Measurements from ENCODE around the gene LRRFIP1. TPM values are rescaled to one million over a fixed set of nuclear protein-coding genes. Genes with fewer than 3 reads are reported as not detected.

The LRRFIP1 gene
- total and polyA plus RNA-seq, 4 donors: 79.7 to 194 (median 94.1) TPM

DNA sequence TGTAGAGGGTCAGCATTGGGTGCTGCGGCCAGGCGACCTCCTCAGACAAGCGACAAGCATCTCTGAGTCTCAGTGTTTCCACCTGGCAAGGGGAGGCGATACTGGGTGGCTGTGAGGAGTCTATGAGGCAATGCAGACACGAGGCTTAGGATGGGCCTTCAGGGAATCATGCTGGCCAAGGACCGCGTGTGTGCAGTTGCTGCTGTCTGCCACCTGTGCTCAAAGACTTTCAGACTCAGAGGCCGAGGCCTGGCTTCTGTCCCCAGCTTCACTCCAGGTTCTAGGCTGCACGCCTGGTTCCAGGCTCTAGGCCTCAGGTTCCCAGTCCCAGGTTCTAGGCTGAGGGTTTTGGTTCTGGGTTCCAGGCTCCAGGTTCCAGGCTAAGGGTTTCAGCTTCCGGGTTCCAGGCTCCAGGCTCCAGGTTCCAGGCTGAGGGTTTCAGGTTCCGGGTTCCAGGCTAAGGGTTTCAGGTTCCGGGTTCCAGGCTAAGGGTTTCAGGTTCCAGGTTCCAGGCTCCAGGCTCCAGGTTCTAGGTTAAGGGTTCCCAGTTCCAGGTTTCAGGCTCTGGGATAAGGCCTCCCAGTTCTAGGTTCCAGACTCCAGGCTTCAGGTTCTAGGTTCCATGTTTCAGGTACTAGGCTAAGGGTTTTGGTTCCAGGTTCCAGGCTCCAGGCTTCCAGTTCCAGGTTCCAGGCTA is 14.8 kb downstream of the LRRFIP1 start:
- DNase-seq: no peak
- WGBS, 2 donors: 96 to 97% methylated on average over 12 of the region's 12 CpGs
- Histone ChIP-seq H3K9ac (ENCODE audit: insufficient read depth in 1 of 2, low read length in 2 of 2) (no peak overlapping the region), H3K9me3 (ENCODE audit: control insufficient read depth in 4 of 4, insufficient read depth in 3 of 4, low read length in 3 of 4) (peaks cover 0 to 2% (median 0%) of the 10 kb centered on the region in 4 donors), H3K27ac (ENCODE audit: low read depth in 1 of 2, low read length in 1 of 2) (no peak overlapping the region), H3K36me3 (ENCODE audit: control insufficient read depth in 4 of 4, insufficient read depth in 4 of 4, low read length in 4 of 4) (peaks cover 0 to 10% (median 1%) of the 10 kb centered on the region in 4 donors), H3K27me3 (ENCODE audit: control insufficient read depth in 3 of 3, insufficient read depth in 3 of 3, low read length in 2 of 3) (no peaks in the 10 kb centered on the region), H3K4me1 (ENCODE audit: control insufficient read depth in 5 of 5, insufficient read depth in 5 of 5, low read length in 5 of 5) (peaks cover 0 to 16% (median 0%) of the 10 kb centered on the region in 5 donors), H3K4me3 (no peak overlapping the region)
- no peak for TF ChIP-seq CTCF (IDR thresholded peaks at IDR 0.05; ENCODE audit: control extremely low read depth, extremely low read depth)
- no peak for ATAC-seq (ENCODE audit: insufficient read depth, low FRiP score)

DNA sequence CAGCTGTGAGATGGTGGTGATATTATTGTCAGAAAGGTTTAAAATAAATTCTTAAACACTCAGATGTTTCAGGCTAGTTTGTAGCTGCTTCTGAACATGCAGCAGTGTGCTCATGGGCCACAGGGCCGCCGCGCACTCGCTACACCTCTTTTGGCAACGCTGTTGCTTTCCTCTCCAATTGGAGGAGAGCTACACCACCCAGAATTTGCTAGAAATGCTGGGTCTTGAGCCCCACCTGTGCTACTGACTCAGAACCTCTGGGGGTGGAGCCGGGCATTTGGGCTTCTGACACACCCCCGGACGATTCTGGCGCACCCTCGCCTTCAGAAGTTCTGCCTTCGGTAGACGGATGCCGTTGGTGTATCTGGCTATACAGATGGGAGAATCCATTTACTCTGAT is 15.7 kb downstream of the LRRFIP1 start:
- ATAC-seq (ENCODE audit: insufficient read depth, low FRiP score) (no peak), DNase-seq (no peak)
- no peak for TF ChIP-seq CTCF (IDR thresholded peaks at IDR 0.05; ENCODE audit: control extremely low read depth, extremely low read depth)
- peaks cover 0 to 16% (median 0%) of the 10 kb centered on the region in 5 donors for H3K4me1 ChIP-seq (ENCODE audit: control insufficient read depth in 5 of 5, insufficient read depth in 5 of 5, low read length in 5 of 5)
- no peaks in the 10 kb centered on the region for H3K27me3 ChIP-seq (ENCODE audit: control insufficient read depth in 3 of 3, insufficient read depth in 3 of 3, low read length in 2 of 3)
- H3K9me3 ChIP-seq (ENCODE audit: control insufficient read depth in 4 of 4, insufficient read depth in 3 of 4, low read length in 3 of 4): peaks cover 0 to 2% (median 0%) of the 10 kb centered on the region in 4 donors
- H3K9ac ChIP-seq (ENCODE audit: insufficient read depth in 1 of 2, low read length in 2 of 2): no peak overlapping the region
- no peak overlapping the region for H3K27ac ChIP-seq (ENCODE audit: low read depth in 1 of 2, low read length in 1 of 2)
- WGBS, 2 donors: 92 to 94% methylated on average over 13 of the region's 13 CpGs
- H3K4me3 ChIP-seq: no peak overlapping the region
- H3K36me3 ChIP-seq (ENCODE audit: control insufficient read depth in 4 of 4, insufficient read depth in 4 of 4, low read length in 4 of 4): peaks cover 0 to 10% (median 1%) of the 10 kb centered on the region in 4 donors

DNA sequence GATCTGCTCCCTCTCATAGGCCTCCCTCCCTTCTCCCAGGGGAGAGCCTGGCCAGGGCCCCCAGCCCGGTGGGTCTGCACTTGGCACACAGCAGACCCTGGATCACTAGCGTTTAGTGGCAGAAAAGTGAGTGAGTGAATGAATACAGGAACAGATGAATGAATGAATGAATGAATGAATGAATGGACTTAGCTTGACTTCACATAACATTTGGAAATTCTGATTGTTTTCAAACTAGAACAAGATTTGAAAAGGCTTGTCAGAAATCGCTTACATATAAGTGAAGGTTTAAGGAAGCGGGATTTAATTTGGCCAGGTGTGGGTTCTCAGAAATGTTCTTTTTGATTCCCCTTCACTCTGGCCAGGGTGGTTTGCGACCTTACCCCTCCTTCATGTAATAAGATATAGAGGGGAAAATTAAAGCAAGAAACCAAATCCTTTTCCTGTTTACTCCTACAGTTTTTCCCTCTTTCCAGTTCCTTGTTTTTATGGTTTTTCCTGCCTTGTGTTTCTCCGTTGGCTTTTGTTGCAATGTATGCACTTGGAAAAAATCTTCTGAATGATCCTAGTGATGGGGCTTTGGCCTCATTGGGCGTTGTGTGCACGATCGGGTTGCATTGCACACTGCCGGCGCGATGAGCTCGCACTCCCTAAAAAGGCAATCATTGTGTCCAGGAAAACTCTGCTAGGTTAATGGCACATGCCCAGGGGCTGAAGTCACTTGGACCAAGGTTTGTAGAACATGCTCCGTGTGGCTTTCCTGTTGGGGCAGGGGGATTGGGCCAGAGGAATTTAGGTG is 16.4 kb downstream of the LRRFIP1 start:
- DNase-seq (no peak), ATAC-seq (ENCODE audit: insufficient read depth, low FRiP score) (no peak)
- Histone ChIP-seq H3K27me3 (ENCODE audit: control insufficient read depth in 3 of 3, insufficient read depth in 3 of 3, low read length in 2 of 3) (no peaks in the 10 kb centered on the region), H3K36me3 (ENCODE audit: control insufficient read depth in 4 of 4, insufficient read depth in 4 of 4, low read length in 4 of 4) (peaks cover 0 to 10% (median 1%) of the 10 kb centered on the region in 4 donors), H3K9me3 (ENCODE audit: control insufficient read depth in 4 of 4, insufficient read depth in 3 of 4, low read length in 3 of 4) (peaks cover 0 to 2% (median 0%) of the 10 kb centered on the region in 4 donors), H3K27ac (ENCODE audit: low read depth in 1 of 2, low read length in 1 of 2) (no peak overlapping the region), H3K9ac (ENCODE audit: insufficient read depth in 1 of 2, low read length in 2 of 2) (no peak overlapping the region), H3K4me1 (ENCODE audit: control insufficient read depth in 5 of 5, insufficient read depth in 5 of 5, low read length in 5 of 5) (peaks cover 0 to 12% (median 0%) of the 10 kb centered on the region in 5 donors), H3K4me3 (no peak overlapping the region)
- no peak for TF ChIP-seq CTCF (IDR thresholded peaks at IDR 0.05; ENCODE audit: control extremely low read depth, extremely low read depth)
- WGBS, 2 donors: 93 to 96% methylated on average over 14 of the region's 14 CpGs
